Activated CD4-positive, alpha-beta T cell treated with anti-CD3 and anti-CD28 coated beads for 4 hours (primary cell): ENCODE results near the gene MPO.

Source experiments
- DNase-seq, 2 donors: peaks; one replicate each; pipeline ENCODE4 v3.0.0-alpha.2; 2020

The MPO gene

GRCh38 chr17:58280480-58281217 is at the start of gene MPO:
Gene MPO, minus strand, starts transcription at chr17:58280935. Its CDS starts 177 bp downstream, at chr17:58280758.
- no peak for DNase-seq

GRCh38 chr17:58329810-58330537 is 49.2 kb upstream of the MPO start:
- peak; percentile 46 to 54 for DNase-seq

- peak; percentile 76 to 86 for DNase-seq
Observed at GRCh38 chr17:58329035-58329809, 48.5 kb upstream of the MPO start.

GRCh38 chr17:58328195-58329034 is 47.7 kb upstream of the MPO start, which contains the start of gene TSPOAP1:
Gene TSPOAP1, minus strand, starts transcription at chr17:58328795. Its CDS starts 875 bp downstream, at chr17:58327920.
- peak; percentile 78 to 87 for DNase-seq

- peak in 1 of 2 donors; percentile 41 for DNase-seq
Observed at GRCh38 chr17:58327363-58328194, 46.8 kb upstream of the MPO start.

- no peak for DNase-seq
Observed at GRCh38 chr17:58326609-58327362, 46.1 kb upstream of the MPO start.

- DNase-seq = no peak
Observed at GRCh38 chr17:58325976-58326468, 45.3 kb upstream of the MPO start.

- no peak for DNase-seq
Observed at GRCh38 chr17:58325289-58325726, 44.6 kb upstream of the MPO start.

GRCh38 chr17:58324409-58325288 is 43.9 kb upstream of the MPO start:
- DNase-seq = no peak

- DNase-seq = no peak
Observed at GRCh38 chr17:58324056-58324408, 43.3 kb upstream of the MPO start.

GRCh38 chr17:58323366-58324055 is 42.8 kb upstream of the MPO start:
- no peak for DNase-seq

GRCh38 chr17:58322581-58323185 is 41.9 kb upstream of the MPO start:
- DNase-seq = no peak

GRCh38 chr17:58321571-58322525 is 41.1 kb upstream of the MPO start:
- no peak for DNase-seq

GRCh38 chr17:58320570-58321323 is 40.0 kb upstream of the MPO start:
- no peak for DNase-seq

GRCh38 chr17:58320163-58320558 is 39.4 kb upstream of the MPO start:
- no peak for DNase-seq
